Measurements from ENCODE around the gene MGAM2.

DNA sequence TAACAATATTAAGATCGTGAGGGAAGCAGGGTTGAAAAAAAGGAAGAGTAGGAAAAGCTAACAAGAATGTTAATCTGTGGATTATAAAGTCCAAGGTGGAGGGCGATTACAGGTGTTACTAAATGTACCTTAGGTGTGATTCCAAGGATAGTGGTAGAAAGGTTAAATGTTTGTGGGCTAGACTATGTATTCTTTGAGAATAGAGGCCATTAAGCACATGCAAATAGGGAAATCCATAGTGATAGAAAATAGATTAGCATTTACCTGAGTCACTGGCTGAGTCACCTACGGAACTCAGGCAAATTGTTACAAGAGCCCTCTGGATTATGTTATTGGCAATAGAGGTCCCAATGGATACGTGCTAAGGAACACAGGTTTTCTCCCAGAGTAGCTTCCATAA lies 9.0 kb downstream of the MGAM2 start:
- TF ChIP-seq POLR2A (IDR thresholded peaks at IDR 0.05) (no peak), EP300 (IDR thresholded peaks at IDR 0.05; ENCODE audit: low read depth) (no peak), POLR2AphosphoS5 (IDR thresholded peaks at IDR 0.05) (no peak)
- TF ChIP-seq, protein P1, sequence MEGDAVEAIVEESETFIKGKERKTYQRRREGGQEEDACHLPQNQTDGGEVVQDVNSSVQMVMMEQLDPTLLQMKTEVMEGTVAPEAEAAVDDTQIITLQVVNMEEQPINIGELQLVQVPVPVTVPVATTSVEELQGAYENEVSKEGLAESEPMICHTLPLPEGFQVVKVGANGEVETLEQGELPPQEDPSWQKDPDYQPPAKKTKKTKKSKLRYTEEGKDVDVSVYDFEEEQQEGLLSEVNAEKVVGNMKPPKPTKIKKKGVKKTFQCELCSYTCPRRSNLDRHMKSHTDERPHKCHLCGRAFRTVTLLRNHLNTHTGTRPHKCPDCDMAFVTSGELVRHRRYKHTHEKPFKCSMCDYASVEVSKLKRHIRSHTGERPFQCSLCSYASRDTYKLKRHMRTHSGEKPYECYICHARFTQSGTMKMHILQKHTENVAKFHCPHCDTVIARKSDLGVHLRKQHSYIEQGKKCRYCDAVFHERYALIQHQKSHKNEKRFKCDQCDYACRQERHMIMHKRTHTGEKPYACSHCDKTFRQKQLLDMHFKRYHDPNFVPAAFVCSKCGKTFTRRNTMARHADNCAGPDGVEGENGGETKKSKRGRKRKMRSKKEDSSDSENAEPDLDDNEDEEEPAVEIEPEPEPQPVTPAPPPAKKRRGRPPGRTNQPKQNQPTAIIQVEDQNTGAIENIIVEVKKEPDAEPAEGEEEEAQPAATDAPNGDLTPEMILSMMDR (IDR thresholded peaks at IDR 0.05) = no peak

Data from transverse colon (tissue), 4 donors.